ENCODE results near the gene GNAT3.

GNAT3 gene

GRCh38 chr7:80417211-80417793, 94.6 kb downstream of the GNAT3 start:
- no peak for DNase-seq (ENCODE audit: low read depth)

GRCh38 chr7:80415522-80415921, 96.3 kb downstream of the GNAT3 start:
- no peak for DNase-seq (ENCODE audit: low read depth)

- no peak for DNase-seq (ENCODE audit: low read depth)
Measured at GRCh38 chr7:80415114-80415513, 96.8 kb downstream of the GNAT3 start.

- no peak for DNase-seq (ENCODE audit: low read depth)
Measured at GRCh38 chr7:80414331-80414730, 97.5 kb downstream of the GNAT3 start.

- DNase-seq (ENCODE audit: low read depth) = no peak
Measured at GRCh38 chr7:80413383-80413945, 98.4 kb downstream of the GNAT3 start.

- DNase-seq (ENCODE audit: low read depth) = no peak
Measured at GRCh38 chr7:80412842-80413241, 99.0 kb downstream of the GNAT3 start.

GRCh38 chr7:80411621-80412020, 100.2 kb downstream of the GNAT3 start:
- DNase-seq (ENCODE audit: low read depth) = no peak

- DNase-seq (ENCODE audit: low read depth) = no peak
Measured at GRCh38 chr7:80410081-80410480, 101.8 kb downstream of the GNAT3 start.
